ENCODE results near the gene RPE65. TPM values are rescaled to one million over a fixed set of nuclear protein-coding genes. Genes with fewer than 3 reads are reported as not detected.

The RPE65 gene
- total and polyA plus RNA-seq, 2 donors (not counting 3 experiments of a cell fraction or from before 2014, with no cell fraction given): not detected

Small RNAs within 50 kb of the gene (small RNA-seq; reads per million reads assigned to genes)
- gene AL139413.1 (ENCODE audit: insufficient read depth, insufficient read length, low read depth, low replicate concordance): not detected

Other genes starting within 250 kb of the RPE65 start
- 163 and 199 TPM in 2 replicates for gene WLS, start 217.4 kb downstream of the RPE65 start, total RNA-seq
- 121 and 122 TPM in 2 replicates for gene WLS, start 217.4 kb downstream of the RPE65 start, polyA plus RNA-seq
- gene DEPDC1, start 47.1 kb upstream of the RPE65 start, total RNA-seq: 26.0 and 30.4 TPM in 2 replicates
- 3.9 and 5.5 TPM in 2 replicates for gene DEPDC1, start 47.1 kb upstream of the RPE65 start, polyA plus RNA-seq